HG03469 (cell line): ENCODE data around the gene CLASRP.
"Not testable (repeated sequence)": the region's sequence is repeated elsewhere in the genome, so short reads cannot be mapped to it uniquely, and the experiment has no call there.

Source experiments
- ATAC-seq: cut with Tn5 transposase; IDR thresholded peaks from one replicate; pipeline ENCODE4 v1.9.1; 2021; ENCODE audit warnings: mild to moderate bottlenecking, moderate library complexity, moderate number of reproducible peaks; ENCODE audit not compliant: unreplicated experiment

The CLASRP gene

DNA sequence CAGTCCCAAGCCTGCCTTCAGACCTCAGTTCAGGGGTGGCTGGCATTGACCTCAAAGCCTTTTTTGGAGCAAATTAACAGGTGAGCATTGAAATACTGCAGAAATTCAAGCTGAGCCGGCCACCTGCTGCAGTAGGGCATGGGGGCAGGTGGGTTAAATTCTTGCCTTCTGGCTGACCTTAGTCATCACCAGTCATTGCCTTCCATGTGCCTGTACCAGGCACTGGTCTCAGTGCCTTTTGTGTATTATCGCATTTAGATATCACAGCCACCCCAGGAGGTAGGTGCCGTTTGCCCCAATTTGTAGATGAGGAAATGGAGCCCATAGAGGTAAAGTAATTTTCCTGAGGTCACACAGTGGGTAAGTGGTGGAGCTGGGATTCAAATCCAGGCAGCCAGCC, 61.4 kb downstream of the CLASRP start:
- no peak for ATAC-seq

DNA sequence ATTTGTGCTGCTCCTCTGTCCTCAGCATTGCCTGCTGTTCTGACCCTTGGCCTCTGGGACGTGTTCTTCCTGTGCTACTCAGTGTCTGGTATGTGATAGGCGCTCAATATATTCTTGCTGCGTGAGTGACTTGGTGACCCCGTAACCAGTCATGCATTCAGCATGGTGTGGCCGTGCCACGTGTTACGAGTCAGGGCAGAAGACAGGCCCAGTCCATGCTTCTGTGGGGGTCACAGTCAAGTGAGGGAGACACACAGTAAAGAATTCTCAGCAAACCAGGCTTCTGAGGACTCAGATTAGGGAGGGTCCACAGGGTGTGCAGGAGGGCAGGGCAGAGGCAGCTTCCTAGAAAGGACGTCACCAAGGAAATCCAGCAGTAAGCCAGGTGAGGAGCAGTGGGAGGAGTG, 62.0 kb downstream of the CLASRP start:
- no peak for ATAC-seq

DNA sequence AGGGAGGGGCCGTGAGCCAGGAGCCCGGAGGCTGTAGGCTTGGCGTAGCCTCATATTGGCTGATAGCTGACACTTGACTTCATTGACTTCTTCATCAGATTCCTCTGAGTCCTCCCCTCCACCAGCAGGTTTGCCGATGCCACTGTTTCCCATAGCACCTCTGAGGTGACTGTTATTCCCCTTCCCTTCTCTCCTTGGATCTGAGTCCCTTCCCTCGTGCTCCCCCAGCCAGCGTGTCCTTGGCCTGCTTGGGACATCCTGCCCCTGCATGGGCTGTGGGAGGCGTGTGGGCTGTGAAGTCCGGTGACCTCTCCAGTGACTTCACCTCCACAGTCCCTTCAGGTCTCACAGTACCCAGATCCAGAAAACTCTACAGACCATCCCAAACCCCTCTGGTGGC, 63.0 kb downstream of the CLASRP start:
- no peak for ATAC-seq

DNA sequence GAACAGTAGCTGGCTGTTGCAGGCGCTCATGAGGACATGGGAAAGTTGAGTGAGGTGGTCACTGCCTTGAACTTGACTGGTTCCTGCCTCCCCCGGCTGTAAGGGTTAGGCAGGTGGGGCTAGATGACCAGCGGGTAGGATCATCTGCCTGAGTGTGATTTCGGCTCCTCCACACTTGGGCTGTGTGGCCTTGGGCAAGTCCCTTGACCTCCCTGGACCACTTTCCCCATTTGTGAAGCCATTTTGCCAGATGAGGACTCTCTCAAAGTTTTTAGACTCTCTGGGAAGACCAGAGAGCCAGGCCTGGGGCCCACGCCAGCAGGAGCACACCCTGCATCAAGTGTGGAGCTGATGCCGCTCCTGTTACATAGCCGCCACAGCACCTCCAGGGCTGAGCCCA, 63.6 kb downstream of the CLASRP start:
- no peak for ATAC-seq

DNA sequence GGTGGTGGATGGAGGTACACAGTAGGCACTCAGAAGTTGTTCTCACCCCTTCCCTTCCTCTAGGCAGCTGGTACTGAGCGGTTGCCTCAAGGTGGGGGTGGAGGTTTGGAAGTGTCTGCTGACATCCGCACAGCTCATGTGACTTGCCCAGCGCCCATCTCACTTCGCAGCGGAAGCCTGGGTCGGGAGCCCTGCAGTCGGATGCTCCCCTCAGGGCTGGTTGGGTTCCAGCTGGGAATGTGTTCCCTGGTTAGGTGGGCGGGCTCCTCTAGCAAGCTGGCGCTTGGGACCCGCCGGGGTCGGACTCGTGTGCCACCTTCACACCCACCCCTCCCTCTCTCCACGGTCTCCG, 64.3 kb downstream of the CLASRP start:
- ATAC-seq: no peak

DNA sequence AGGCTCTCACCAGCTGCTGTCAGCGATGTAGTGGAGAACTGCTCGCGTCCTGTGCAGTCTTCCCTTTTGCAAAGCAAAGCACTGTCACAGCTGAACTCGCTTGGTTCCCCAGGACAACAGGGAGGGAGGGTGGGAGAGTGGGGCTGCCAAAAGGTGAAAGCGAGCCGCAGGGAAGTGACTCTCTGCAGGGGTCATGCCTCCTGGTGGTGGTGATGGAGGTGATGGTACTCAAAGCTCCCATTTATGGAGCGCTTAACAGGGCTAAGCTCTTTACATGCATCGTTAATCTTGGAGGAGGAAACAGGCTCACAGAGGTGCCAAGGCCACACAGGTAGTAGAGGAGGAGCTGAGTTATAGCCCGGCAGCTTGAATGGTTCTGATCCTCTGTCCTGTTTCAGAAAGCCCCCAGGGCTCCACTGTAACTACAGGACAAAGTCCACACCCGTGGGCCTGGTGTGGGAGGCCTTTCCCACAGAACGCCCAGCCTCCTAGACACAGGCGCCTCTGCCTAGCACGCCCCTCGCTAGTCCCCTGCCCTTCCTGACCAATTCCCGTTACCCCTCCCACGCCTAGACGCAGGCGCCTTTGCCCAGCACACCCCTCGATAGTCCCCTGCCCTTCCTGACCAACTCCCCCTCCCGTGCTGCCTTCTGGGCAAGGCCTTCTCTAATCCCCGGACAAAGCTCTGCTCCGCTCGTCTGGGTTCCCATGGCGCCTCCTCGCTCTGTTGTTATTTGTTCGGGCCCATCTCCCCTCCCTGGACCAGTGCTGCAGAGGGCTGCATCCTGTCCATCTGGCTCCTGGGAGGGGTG, 64.9 kb downstream of the CLASRP start:
- no peak for ATAC-seq

DNA sequence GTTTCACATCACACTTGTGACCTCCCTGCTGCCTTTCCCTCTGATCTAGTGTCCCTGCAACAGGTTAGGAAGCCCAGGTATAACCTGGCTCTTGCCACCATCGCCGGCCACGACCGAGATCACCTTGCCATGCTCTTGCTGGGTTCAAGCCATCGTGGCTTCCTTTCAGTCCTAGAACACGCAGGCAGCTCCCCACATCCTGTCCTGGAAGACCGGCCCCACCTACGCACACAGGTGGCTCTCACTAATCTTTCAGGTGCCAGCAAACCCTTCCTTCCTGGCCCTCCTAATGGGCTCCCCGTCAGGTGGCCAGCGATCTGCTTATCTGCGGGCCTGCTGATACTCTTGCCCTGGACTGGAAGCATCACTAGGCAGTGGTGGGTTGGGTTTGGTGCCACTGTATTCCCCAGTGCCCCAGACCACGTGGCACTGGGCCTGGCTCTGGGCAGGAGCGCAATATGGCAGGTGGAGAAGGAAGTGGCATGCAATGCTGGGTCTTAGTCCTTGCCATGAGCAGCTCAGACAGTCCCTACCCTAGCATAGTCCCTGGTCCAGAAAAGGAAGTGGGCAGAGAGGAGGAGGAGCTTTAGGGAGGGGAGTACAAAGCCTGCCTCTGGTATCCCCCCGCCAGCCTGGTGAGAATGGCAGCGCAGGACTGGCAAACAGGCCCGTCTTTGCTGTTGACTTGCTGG, 66.0 kb downstream of the CLASRP start:
- no peak for ATAC-seq

DNA sequence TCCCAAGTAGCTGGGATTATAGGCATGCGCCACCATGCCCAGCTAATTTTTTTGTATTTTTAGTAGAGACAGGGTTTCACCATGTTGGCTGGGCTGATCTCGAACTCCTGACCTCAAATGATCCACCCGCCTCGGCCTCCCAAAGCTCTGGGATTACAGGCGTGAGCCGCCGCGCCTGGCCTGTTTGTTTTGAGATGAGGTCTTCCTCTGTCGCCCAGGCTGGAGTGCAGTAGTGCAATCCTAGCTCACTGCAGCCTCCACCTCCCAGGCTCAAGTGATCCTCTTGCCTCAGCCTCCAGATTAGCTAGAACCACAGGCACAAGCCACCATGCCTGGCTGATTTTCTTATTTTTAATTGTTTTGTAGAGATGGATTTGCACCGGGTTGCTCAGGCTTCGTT, 67.5 kb downstream of the CLASRP start:
- ATAC-seq: not testable (repeated sequence)

DNA sequence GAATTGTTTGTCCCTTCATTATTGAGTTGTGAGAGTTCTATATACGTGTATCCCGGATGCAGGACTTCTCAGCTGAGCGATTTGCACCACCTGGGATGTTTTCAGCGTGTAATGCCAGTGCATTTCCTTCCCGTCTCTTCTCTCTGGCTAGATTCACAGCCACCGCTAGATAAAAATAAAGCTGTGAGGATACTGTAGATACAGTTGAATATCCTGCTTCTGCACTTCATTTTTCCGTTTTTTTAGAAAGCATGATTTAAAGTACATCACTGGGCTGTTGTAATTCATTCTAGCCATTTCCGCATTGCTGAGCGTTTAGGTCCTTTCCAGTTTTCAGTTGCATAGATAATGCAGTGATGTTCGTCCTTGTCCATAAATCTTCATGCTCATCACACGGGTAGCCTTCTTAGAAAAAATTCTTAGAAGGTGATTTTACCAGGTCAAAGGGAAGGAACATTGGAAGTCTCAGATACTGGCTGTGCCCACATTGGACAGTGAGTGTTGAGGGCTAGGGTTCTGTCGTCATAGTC, 68.8 kb downstream of the CLASRP start:
- no peak for ATAC-seq

DNA sequence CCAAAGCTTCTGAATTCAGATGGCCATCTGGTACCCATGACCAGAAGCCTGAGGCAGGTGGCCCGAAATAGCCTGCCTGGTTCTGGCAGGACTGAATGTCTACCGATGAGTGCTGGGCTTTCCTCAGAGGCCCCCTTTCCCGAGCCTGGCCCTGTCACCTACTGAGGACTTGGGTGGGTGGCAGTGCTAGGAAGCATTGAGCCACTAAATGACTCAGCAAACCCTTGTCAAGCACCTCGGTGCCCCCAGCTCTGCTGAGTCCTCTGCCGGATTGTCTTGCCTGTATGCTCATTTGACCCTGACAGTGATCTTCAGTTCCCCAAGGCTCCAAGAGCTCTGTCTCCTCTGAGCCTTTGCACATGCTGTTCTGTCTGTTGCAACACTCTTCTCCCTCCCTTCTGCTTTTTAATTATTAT, 72.0 kb downstream of the CLASRP start:
- no peak for ATAC-seq

DNA sequence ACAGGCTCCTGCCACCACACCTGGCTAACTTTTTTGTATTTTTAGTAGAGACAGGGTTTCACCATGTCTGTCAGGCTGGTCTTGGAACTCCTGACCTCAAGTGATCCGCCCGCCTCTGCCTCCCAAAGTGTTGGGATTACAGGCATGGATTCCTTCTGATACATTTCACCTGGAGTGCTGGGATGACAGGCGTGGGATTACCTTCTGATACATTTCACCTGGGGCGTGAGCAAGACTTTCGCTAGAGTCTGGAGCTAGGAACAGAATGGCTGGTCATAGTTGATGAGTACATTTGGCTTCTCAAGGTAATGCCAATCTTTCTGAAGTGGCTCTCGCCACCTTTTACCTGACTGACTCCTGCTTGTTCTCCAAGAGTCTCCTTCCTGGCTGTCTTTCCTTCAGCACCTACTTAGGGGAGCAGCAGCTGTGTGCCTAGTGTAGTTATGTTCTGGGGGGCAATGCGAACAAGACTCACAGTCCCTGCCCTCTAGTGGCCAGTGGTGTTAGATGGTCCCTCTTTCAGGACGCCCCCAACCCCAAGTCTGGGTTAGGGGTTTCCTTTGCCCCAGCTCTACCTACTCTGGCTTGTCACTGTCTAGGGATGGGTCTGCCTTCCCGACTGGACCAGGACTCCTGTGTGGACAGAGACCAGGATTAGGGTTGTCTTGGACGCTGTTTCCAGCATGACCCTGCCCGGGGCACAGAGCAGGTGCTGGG, 73.4 kb downstream of the CLASRP start:
- no peak for ATAC-seq

DNA sequence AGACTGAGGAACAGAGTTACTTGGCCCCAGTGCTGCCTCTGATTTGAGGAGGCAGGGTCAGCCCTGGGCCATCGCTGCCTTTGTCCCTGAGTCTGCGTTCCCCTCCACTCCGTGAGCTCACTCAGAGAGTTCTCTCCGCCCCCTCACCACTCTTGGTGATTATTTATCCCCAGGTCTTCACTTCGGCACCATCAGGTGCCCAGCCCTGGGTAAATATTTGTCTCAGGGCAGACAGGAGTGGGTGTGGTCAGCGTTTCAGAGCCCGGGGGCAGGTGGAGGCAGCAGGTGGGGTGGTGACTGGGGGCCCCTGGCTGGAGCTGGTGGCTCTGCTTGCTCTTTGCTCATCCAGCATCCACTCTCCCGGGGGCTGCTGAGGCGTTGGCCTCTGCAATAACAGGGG, 74.8 kb downstream of the CLASRP start:
- no peak for ATAC-seq

DNA sequence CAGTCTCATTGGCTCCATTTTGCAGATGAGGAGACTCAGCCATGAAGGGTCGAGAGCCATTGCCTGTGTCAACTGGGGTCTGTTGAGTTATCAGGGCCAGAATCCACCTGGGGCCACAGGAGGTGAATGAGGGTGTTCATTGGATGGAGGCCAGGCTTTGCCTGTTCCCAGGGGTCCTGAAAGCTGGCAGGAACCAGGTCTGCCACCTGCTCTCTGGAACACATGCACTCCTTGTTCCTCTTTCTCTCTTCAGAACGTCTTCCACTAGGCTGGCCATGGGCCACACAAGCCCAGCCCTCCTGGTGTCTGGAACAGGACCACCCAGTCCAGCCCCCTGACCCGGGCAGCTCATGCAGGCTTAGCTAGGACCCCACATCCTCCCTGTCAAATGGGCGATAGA, 75.3 kb downstream of the CLASRP start:
- ATAC-seq: no peak

DNA sequence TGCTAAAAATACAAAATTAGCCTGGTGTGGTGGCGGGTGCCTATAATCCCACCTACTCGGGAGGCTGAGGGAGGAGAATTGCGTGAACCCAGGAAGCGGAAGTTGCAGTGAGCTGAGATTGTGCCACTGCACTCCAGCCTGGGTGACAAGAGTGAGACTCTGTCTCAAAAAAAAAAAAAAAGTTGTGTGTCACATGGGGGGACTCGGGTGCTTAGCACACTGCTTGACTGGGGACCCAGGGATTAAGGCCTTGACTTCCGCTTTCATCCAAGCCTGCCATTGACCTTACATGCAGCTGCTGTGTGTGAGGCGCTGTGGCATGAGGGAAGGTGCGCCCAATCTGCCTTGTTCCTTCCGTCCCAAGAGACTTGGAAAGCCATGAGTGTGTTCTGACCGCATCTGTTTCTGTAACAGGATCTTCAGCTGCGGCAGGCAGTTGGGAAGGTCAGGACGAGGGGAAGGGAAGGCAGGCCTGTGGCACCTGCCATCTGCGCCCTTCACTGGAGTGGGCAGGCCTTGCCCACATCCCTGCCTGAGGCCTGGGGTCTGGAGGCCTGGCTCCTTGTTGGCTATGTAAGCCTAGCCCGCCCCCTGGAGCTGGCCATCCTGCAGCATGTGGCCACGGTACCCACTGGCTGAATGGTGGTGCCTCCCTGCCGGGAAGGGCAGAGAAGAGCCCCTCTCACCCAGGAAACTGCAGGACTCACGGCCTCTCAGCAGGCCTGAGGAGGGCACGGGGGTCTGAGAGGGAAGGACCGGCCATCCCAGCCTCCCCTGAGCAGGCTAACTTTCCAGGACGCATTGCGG, 77.2 kb downstream of the CLASRP start:
- no peak for ATAC-seq

DNA sequence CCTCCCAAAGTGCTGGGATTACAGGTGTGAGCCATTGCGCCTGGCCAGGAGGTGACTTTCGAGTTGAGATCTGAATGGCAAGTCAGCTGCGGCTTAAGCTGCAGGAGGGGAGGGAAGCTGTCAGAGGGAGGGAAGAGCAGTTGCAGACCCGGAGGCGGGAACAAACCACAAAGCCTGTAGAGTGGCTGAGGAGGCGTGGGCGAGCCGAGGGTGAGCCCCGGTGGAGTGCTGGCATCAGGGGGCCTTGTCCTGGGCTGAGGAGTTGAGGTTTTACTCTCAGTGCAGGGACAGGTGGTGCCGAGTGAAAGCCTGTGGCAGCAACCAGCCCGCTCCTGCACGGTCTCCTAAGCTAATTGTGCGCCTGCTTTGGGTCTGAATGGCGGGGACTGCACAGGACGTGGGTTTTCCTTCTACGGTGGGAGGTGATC, 78.3 kb downstream of the CLASRP start:
- ATAC-seq: no peak

DNA sequence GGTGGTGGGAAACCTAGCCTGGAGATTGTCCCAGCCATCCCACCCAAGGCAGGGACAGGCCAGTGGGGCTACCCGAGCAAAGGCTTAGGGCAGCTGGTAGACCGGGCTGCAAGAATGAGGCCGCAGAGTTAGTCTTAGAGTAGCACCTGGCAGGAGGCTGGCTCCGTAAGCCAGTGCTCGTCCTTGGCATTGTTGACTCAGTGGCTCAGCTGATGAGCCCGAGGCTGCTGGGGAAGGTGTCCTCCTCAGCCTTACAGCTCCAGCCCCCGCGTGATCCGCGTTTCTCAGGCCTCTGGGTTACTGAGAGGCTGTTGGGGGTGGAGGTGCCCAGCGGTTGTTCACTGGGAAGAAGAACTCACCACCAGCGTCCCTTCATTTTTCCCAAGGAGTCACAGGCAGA, 78.8 kb downstream of the CLASRP start:
- no peak for ATAC-seq

DNA sequence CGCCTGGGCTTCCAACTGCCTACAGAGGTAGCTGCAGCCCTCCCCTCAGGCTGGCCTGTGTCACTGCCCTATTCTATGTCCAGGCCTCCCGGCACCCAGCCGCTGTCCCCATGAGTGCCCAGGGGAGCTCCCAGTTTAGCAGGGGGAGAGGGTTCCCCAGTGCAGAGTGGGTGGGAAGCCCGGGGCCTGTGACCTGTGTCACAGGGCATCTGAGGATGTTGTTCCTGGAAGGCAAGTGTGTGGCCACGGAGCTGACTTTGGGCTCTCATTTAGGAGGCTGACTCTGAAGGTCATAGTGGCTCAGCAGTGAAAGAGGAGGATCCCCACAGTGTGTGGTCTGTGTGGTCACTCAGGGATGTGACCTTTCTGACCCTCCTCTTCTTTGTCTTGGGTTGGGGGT, 79.3 kb downstream of the CLASRP start:
- ATAC-seq: no peak

DNA sequence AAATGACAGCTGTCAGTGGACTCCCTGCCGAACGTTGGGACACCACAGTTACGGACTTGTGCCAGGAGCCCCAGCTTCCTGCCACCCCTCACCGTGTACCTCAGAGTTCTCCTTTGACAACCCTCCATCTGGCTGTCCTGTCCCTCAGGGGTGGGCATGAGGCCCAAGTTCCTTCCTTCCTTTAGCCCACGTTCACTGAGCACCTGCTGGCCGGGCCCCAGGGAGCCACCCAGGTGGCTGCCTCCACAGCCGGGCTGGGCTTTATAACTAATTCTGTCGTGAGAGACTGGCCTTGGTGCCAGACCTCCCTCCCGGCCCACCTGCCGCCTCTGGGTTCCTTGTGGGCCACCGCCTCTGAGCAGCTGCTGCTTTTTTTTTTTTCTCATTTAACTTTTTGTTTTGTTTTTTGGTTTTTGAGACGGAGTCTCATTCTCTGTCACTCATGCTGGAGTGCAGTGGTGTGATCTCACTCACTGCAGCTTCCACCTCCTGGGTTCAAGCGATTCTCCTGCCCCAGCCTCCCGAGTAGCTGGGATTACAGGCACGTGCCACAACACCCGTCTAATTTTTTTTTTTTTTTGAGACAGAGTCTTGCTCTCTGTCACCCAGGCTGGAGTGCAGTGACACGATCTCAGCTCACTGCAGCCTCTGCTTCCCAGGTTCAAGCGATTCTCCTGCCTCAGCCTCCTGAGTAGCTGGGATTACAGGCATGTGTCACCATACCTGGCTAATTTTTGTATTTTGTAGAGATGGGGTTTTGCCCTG, 79.9 kb downstream of the CLASRP start:
- not testable (repeated sequence) for ATAC-seq

DNA sequence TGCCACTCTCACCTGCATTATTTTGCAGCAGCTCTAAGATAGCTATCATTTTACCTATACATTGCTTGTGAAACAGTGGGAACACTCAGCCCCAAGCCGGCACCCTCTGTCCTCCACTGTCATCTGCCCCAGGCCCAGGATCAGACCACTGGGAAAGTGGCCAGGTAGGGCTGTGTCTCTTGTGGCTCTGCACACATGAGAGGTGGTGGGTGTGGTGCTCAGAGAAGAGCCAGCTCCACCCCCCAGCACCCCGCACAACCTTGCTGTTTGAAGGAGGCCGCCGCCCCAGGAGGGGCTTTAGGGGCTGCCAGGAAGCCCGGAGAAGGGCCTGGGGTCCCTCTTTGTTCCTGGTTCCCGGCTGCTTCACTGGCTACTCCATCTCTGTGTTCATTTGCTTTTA, 80.7 kb downstream of the CLASRP start:
- no peak for ATAC-seq
